BLaER1 (cell line): ENCODE measurements around the gene SKIL.

Experiments
- H3K27ac ChIP-seq: shearing (Covaris generic); formaldehyde crosslinking; 2 replicates; pipeline ENCODE4 v1.8.1; 2022
- H3K27me3 ChIP-seq: shearing (Covaris generic); formaldehyde crosslinking; 2 replicates; pipeline ENCODE4 v1.8.1; 2022
- H3K36me3 ChIP-seq: shearing (Covaris generic); formaldehyde crosslinking; 2 replicates; pipeline ENCODE4 v1.8.1; 2022
- H3K4me1 ChIP-seq: shearing (Covaris generic); formaldehyde crosslinking; 2 replicates; pipeline ENCODE4 v1.8.1; 2022
- H3K4me2 ChIP-seq: shearing (Covaris generic); formaldehyde crosslinking; 2 replicates; pipeline ENCODE4 v1.8.1; 2022
- H3K4me3 ChIP-seq: shearing (Covaris generic); formaldehyde crosslinking; 2 replicates; pipeline ENCODE4 v1.8.1; 2022
- H3K9ac ChIP-seq: shearing (Covaris generic); formaldehyde crosslinking; 2 replicates; pipeline ENCODE4 v1.8.1; 2022
- H3K9me3 ChIP-seq: shearing (Covaris generic); formaldehyde crosslinking; 2 replicates; pipeline ENCODE4 v1.8.1; 2022
- H4K20me1 ChIP-seq: shearing (Covaris generic); formaldehyde crosslinking; 2 replicates; pipeline ENCODE4 v1.8.1; 2022
- Cebpa-rat ChIP-seq: shearing (Covaris generic); IDR thresholded peaks from 2 replicates; pipeline ENCODE4 v1.8.1; 2022

Gene SKIL

GRCh38 chr3:170426240-170426797 is 68.8 kb downstream of the SKIL start:
- Histone ChIP-seq H3K27ac (no peak overlapping the region), H3K4me2 (no peak overlapping the region), H3K9me3 (no peaks in the 10 kb centered on the region), H3K9ac (no peak overlapping the region), H3K4me1 (peaks cover 17% of the 10 kb centered on the region), H3K36me3 (no peaks in the 10 kb centered on the region), H3K4me3 (no peak overlapping the region), H4K20me1 (no peaks in the 10 kb centered on the region), H3K27me3 (no peaks in the 10 kb centered on the region; the same call in 1 of the 2 replicates)
- no peak for TF ChIP-seq Cebpa-rat

- Histone ChIP-seq H3K27ac (no peak overlapping the region), H3K9me3 (no peaks in the 10 kb centered on the region), H4K20me1 (no peaks in the 10 kb centered on the region), H3K4me3 (no peak overlapping the region), H3K4me2 (peak overlapping the region; percentile 18), H3K27me3 (no peaks in the 10 kb centered on the region), H3K36me3 (no peaks in the 10 kb centered on the region), H3K9ac (no peak overlapping the region), H3K4me1 (peaks cover 17% of the 10 kb centered on the region)
- TF ChIP-seq Cebpa-rat, result no peak
Measured at GRCh38 chr3:170428095-170428494, 70.6 kb downstream of the SKIL start.

DNA sequence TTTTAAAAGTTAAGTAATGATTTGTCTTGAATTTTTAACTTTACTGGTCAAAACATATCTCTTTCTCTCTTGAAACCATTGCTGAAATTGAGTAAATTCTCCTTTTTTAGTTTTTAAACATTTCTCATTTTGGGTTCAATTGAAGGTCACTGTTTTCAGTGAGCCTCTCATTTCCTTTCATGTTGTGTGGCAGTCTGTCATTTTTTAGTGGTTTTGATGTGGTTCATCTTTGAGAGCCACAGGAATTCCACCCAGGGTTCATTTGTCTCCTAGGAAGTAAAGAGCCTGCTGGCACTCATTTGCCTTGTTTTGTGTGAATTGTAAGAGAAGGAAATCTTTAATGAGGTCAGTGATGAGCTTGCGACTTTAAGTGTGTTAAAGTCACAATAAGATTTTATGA is 71.5 kb downstream of the SKIL start:
- Histone ChIP-seq H3K4me3 (no peak overlapping the region), H3K27ac (no peak overlapping the region), H3K4me1 (peaks cover 17% of the 10 kb centered on the region), H3K9ac (no peak overlapping the region), H3K9me3 (no peaks in the 10 kb centered on the region), H3K36me3 (no peaks in the 10 kb centered on the region), H3K4me2 (peak overlapping the region; percentile 44), H3K27me3 (no peaks in the 10 kb centered on the region), H4K20me1 (no peaks in the 10 kb centered on the region)
- TF ChIP-seq Cebpa-rat, result no peak

GRCh38 chr3:170431054-170431453 is 73.5 kb downstream of the SKIL start:
- TF ChIP-seq Cebpa-rat, result no peak
- Histone ChIP-seq H3K9me3 (no peaks in the 10 kb centered on the region), H3K4me1 (peaks cover 17% of the 10 kb centered on the region), H3K36me3 (no peaks in the 10 kb centered on the region), H3K27ac (no peak overlapping the region), H3K9ac (no peak overlapping the region), H4K20me1 (no peaks in the 10 kb centered on the region), H3K4me2 (no peak overlapping the region), H3K4me3 (no peak overlapping the region), H3K27me3 (no peaks in the 10 kb centered on the region)

DNA sequence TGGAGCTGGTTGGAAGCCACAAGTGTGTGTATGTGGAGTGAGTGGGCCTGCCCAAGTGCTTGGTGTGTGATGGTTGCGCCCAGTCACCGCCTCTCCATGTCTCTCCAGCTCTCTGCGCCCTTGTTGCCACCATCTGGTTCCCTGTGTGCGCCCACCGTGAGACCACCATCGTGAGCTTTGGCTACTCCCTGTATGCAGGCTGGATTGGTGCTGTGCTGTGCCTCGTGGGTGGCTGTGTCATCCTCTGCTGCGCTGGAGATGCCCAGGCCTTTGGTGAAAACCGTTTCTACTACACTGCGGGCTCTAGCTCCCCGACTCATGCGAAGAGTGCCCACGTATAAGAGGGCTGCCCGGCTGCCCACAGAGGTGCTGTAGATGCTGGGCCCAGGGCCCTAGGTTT is 74.9 kb downstream of the SKIL start:
- no peak overlapping the region for H3K9ac ChIP-seq
- no peak for TF ChIP-seq Cebpa-rat
- no peak overlapping the region for H3K4me2 ChIP-seq
- no peak overlapping the region for H3K27ac ChIP-seq
- H4K20me1 ChIP-seq, result no peaks in the 10 kb centered on the region
- H3K9me3 ChIP-seq, result no peaks in the 10 kb centered on the region
- peaks cover 17% of the 10 kb centered on the region for H3K4me1 ChIP-seq
- H3K36me3 ChIP-seq, result no peaks in the 10 kb centered on the region
- H3K27me3 ChIP-seq, result no peaks in the 10 kb centered on the region
- no peak overlapping the region for H3K4me3 ChIP-seq

GRCh38 chr3:170436697-170437096 is 79.2 kb downstream of the SKIL start:
- Histone ChIP-seq H3K4me3 (no peak overlapping the region), H3K27me3 (no peaks in the 10 kb centered on the region), H3K9me3 (no peaks in the 10 kb centered on the region), H3K4me1 (no peaks in the 10 kb centered on the region), H4K20me1 (no peaks in the 10 kb centered on the region), H3K36me3 (no peaks in the 10 kb centered on the region), H3K4me2 (no peak overlapping the region), H3K9ac (no peak overlapping the region), H3K27ac (no peak overlapping the region)
- TF ChIP-seq Cebpa-rat, result no peak

- Histone ChIP-seq H3K4me2 (no peak overlapping the region), H4K20me1 (no peaks in the 10 kb centered on the region), H3K36me3 (no peaks in the 10 kb centered on the region), H3K27me3 (no peaks in the 10 kb centered on the region), H3K4me1 (no peaks in the 10 kb centered on the region), H3K27ac (no peak overlapping the region), H3K4me3 (no peak overlapping the region), H3K9ac (no peak overlapping the region), H3K9me3 (no peaks in the 10 kb centered on the region)
- TF ChIP-seq Cebpa-rat, result no peak
Measured at GRCh38 chr3:170437176-170437575, 79.7 kb downstream of the SKIL start.

GRCh38 chr3:170437696-170438407 is 80.3 kb downstream of the SKIL start:
- no peaks in the 10 kb centered on the region for H3K4me1 ChIP-seq
- no peak overlapping the region for H3K4me2 ChIP-seq
- H3K36me3 ChIP-seq, result no peaks in the 10 kb centered on the region
- H3K27ac ChIP-seq, result no peak overlapping the region
- no peak for TF ChIP-seq Cebpa-rat
- no peak overlapping the region for H3K9ac ChIP-seq
- no peak overlapping the region for H3K4me3 ChIP-seq
- H3K27me3 ChIP-seq, result no peaks in the 10 kb centered on the region
- no peaks in the 10 kb centered on the region for H4K20me1 ChIP-seq
- H3K9me3 ChIP-seq, result no peaks in the 10 kb centered on the region

GRCh38 chr3:170438836-170439235 is 81.3 kb downstream of the SKIL start:
- TF ChIP-seq Cebpa-rat, result no peak
- Histone ChIP-seq H4K20me1 (no peaks in the 10 kb centered on the region), H3K4me3 (no peak overlapping the region), H3K36me3 (no peaks in the 10 kb centered on the region), H3K27ac (no peak overlapping the region), H3K4me1 (no peaks in the 10 kb centered on the region), H3K4me2 (no peak overlapping the region), H3K9me3 (no peaks in the 10 kb centered on the region), H3K27me3 (no peaks in the 10 kb centered on the region), H3K9ac (no peak overlapping the region)

DNA sequence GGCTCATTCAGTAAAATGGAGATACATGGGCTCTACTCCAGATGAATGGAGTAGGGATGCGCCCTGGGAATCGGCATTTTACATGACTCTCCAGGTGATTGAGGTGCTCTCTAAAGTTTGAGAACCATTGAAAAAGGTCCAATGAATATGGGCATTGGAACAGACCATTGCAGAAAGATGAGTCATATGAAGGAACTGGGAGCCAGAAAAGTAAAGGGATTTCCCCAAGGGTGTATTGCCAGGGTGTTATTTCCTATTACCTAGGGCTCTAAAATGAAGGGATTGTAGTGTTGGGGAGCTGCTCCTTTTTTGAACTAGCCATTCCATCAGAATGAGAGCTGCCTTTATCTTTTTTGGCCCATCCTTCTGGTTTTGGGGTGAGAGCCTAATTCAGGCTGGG is 82.8 kb downstream of the SKIL start:
- no peaks in the 10 kb centered on the region for H4K20me1 ChIP-seq
- no peak overlapping the region for H3K4me2 ChIP-seq
- no peaks in the 10 kb centered on the region for H3K27me3 ChIP-seq
- no peak overlapping the region for H3K9ac ChIP-seq
- no peaks in the 10 kb centered on the region for H3K4me1 ChIP-seq
- H3K36me3 ChIP-seq, result no peaks in the 10 kb centered on the region
- no peak for TF ChIP-seq Cebpa-rat
- H3K27ac ChIP-seq, result no peak overlapping the region
- no peak overlapping the region for H3K4me3 ChIP-seq
- no peaks in the 10 kb centered on the region for H3K9me3 ChIP-seq
